ENCODE data around the gene TTLL13.

The TTLL13 gene

GRCh38 chr15:90213818-90214204 is 35.5 kb upstream of the TTLL13 start:
- no peak for DNase-seq

GRCh38 chr15:90214553-90215196 is 34.7 kb upstream of the TTLL13 start:
- no peak for DNase-seq

GRCh38 chr15:90217671-90218394 is 31.5 kb upstream of the TTLL13 start:
- DNase-seq = no peak

- peak in 11 of 56 donors; percentile 9 to 55 (median 12) for DNase-seq
Observed at GRCh38 chr15:90219421-90220141, 29.8 kb upstream of the TTLL13 start.

- DNase-seq = peak in 55 of 56 donors; percentile 16 to 85 (median 66)
Observed at GRCh38 chr15:90221246-90221900, 28.0 kb upstream of the TTLL13 start.

- DNase-seq = no peak
Observed at GRCh38 chr15:90222547-90222946, 26.8 kb upstream of the TTLL13 start.

- no peak for DNase-seq
Observed at GRCh38 chr15:90223441-90224165, 25.8 kb upstream of the TTLL13 start.

GRCh38 chr15:90225047-90225446 is 24.3 kb upstream of the TTLL13 start:
- DNase-seq = no peak

- no peak for DNase-seq
Observed at GRCh38 chr15:90225504-90226234, 23.7 kb upstream of the TTLL13 start.

- DNase-seq = no peak
Observed at GRCh38 chr15:90227336-90227735, 22.0 kb upstream of the TTLL13 start.

GRCh38 chr15:90227816-90228772 is 21.3 kb upstream of the TTLL13 start:
- no peak for DNase-seq

GRCh38 chr15:90228960-90229359 is 20.4 kb upstream of the TTLL13 start:
- no peak for DNase-seq

GRCh38 chr15:90230071-90230494 is 19.3 kb upstream of the TTLL13 start:
- peak in 29 of 56 donors; percentile 6 to 66 (median 28) for DNase-seq

GRCh38 chr15:90230610-90231009 is 18.7 kb upstream of the TTLL13 start:
- no peak for DNase-seq

- peak in 2 of 56 donors; percentile 8 to 34 for DNase-seq
Observed at GRCh38 chr15:90231028-90232017, 18.0 kb upstream of the TTLL13 start.

GRCh38 chr15:90232196-90232595 is 17.2 kb upstream of the TTLL13 start:
- DNase-seq = no peak

- DNase-seq = no peak
Observed at GRCh38 chr15:90232941-90233386, 16.4 kb upstream of the TTLL13 start.
